K562 (cell line): ENCODE data around the gene ATP8B4. TPM values are rescaled to one million over a fixed set of nuclear protein-coding genes. Genes with fewer than 3 reads are reported as not detected.

Experiments used
- ATAC-seq: fragments of 200-7000 bp; cut with Tn5 transposase; 3 replicates; pipeline ENCODE4 v1.9.1; 2020; ENCODE audit warnings: moderate library complexity
- BruUV-seq: library from RNA; stranded (reverse); fragments of 400-500 nt; replicated peaks from 2 replicates; lab custom pipeline; 2021; lab: Mats Ljungman, UMichigan
- CTCF ChIA-PET: fragments of 300-600 bp; formaldehyde crosslinking; extraction: SDS; loops from one replicate; lab custom pipeline; 2021; ENCODE audit warnings: low intra/inter-chr PET ratio; lab: Yijun Ruan, JAX
- POLR2A ChIA-PET: fragments of 300-600, 350-650 bp; sonication (Branson Sonifier 250); formaldehyde crosslinking; extraction: SDS; loops from one replicate; lab custom pipeline; 2021; ENCODE audit warnings: antibody characterized with exemption, inconsistent platforms; lab: Yijun Ruan, JAX
- DNase-seq, 4 experiments: peaks; one replicate each; pipeline versions ENCODE4 v3.0.0 to v3.0.0-alpha.2; 2011 to 2018; ENCODE audit warnings: low spot score in 3 of 4, mixed read lengths in 3 of 4; ENCODE audit errors: extremely low read depth in 1 of 4
- FAIRE-seq: peaks from 2 replicates; lab custom pipeline; 2011; peaks lifted over from hg19 to GRCh38; lab: Jason Lieb, UNC
- H2AFZ ChIP-seq: 2 replicates; pipeline ENCODE4 v1.6.0; 2011; ENCODE audit warnings: low read depth, low read length, control low read depth, inconsistent platforms
- H3K27ac ChIP-seq: fragments of 200-600 bp; 3 replicates; pipeline ENCODE4 v1.8.0; 2011; ENCODE audit warnings: low read depth, mild to moderate bottlenecking, control low read depth, inconsistent platforms, low read length, moderate library complexity, mixed read lengths; ENCODE audit errors: extremely low read depth
- H3K27me3 ChIP-seq, 2 experiments: fragments of 300-600 bp in 1 of 2; 2 replicates in 1 of 2; 3 replicates in 1 of 2; pipeline versions ENCODE4 v1.6.0 to v1.8.0; 2011; ENCODE audit warnings: inconsistent platforms in 2 of 2, low read length in 2 of 2, mild to moderate bottlenecking in 1 of 2, mixed read lengths in 1 of 2, moderate library complexity in 1 of 2; ENCODE audit not compliant: control insufficient read depth in 2 of 2, insufficient read depth in 2 of 2
- H3K36me3 ChIP-seq: fragments of 300-600 bp; 3 replicates; pipeline ENCODE4 v1.8.0; 2011; ENCODE audit warnings: mild to moderate bottlenecking, low read length, inconsistent platforms; ENCODE audit not compliant: control insufficient read depth, insufficient read depth
- H3K4me1 ChIP-seq, 2 experiments: fragments of 200-600 bp in 1 of 2; replicated peaks in 1 of 2; 2 replicates in 1 of 2; 3 replicates in 1 of 2; pipeline versions ENCODE4 v1.5.1 to v1.8.0; 2011; ENCODE audit warnings: inconsistent platforms in 2 of 2, low read length in 2 of 2, mild to moderate bottlenecking in 1 of 2, mixed read lengths in 1 of 2, moderate library complexity in 1 of 2; ENCODE audit not compliant: control insufficient read depth in 2 of 2, insufficient read depth in 2 of 2
- H3K4me2 ChIP-seq: 2 replicates; pipeline ENCODE4 v1.6.1; 2011; ENCODE audit warnings: low read length, control low read depth, inconsistent platforms, mixed read lengths; ENCODE audit not compliant: insufficient read depth
- H3K4me3 ChIP-seq: fragments of 200-600 bp; sonication (generic), shearing (Covaris generic); 2 replicates; pipeline ENCODE4 v1.5.1; 2016; ENCODE audit warnings: control low read depth, inconsistent platforms
- H3K79me2 ChIP-seq: fragments of 200-600 bp; 3 replicates; pipeline ENCODE4 v1.8.0; 2011; ENCODE audit warnings: low read length, inconsistent platforms; ENCODE audit not compliant: control insufficient read depth, insufficient read depth
- H3K9ac ChIP-seq, 2 experiments: 2 replicates each; pipeline versions ENCODE4 v1.6.0 to v1.6.1; 2011; ENCODE audit warnings: low read depth in 2 of 2, low read length in 2 of 2, control low read depth in 1 of 2, inconsistent platforms in 1 of 2, mild to moderate bottlenecking in 1 of 2, mixed read lengths in 1 of 2; ENCODE audit not compliant: insufficient read depth in 1 of 2
- H3K9me1 ChIP-seq: one replicate; pipeline ENCODE4 v1.6.0; 2011; ENCODE audit warnings: inconsistent platforms, mild to moderate bottlenecking, low read length, moderate library complexity; ENCODE audit not compliant: control insufficient read depth, insufficient read depth
- H3K9me3 ChIP-seq: replicated peaks from 2 replicates; pipeline ENCODE4 v1.5.1; 2011; ENCODE audit warnings: low read depth, low read length, inconsistent platforms; ENCODE audit not compliant: control insufficient read depth, insufficient read depth
- H4K20me1 ChIP-seq: replicated peaks from 2 replicates; pipeline ENCODE4 v1.6.1; 2011; ENCODE audit warnings: low read length, inconsistent platforms, mixed read lengths; ENCODE audit not compliant: control insufficient read depth, insufficient read depth
- CHD2 ChIP-seq: IDR thresholded peaks from 2 replicates; pipeline ENCODE4 v1.6.1; 2011; ENCODE audit warnings: low read depth, low read length
- DMBX1 ChIP-seq: fragments of 250-450 bp; sonication (Bioruptor Pico); IDR thresholded peaks from 2 replicates; pipeline ENCODE4 v1.8.0; 2022; ENCODE audit warnings: inconsistent platforms, mild to moderate bottlenecking, moderate library complexity, borderline replicate concordance
- GTF2A2 ChIP-seq: IDR thresholded peaks from 2 replicates; pipeline ENCODE4 v1.6.1; 2016; ENCODE audit warnings: mild to moderate bottlenecking, missing genetic modification characterization, missing compliant biosample characterization
- MEIS2 ChIP-seq: fragments of 450-650 bp; IDR thresholded peaks from 2 replicates; pipeline ENCODE4 v1.6.1; 2014; ENCODE audit warnings: mild to moderate bottlenecking; ENCODE audit not compliant: partially characterized antibody
- MLX ChIP-seq, 2 experiments: fragments of 450-650 bp in 1 of 2; sonication (generic) in 1 of 2; formaldehyde crosslinking; conservative IDR thresholded peaks; 2 replicates each; pipeline versions ENCODE4 v1.4.0 to v1.8.1; 2020 to 2022; ENCODE audit warnings: mild to moderate bottlenecking in 1 of 2, missing genetic modification reagents in 1 of 2
- MNT ChIP-seq, 2 experiments: fragments of 450-650 bp; conservative IDR thresholded peaks; 2 replicates each; pipeline ENCODE4 v1.6.1; 2017; ENCODE audit warnings: mild to moderate bottlenecking in 2 of 2, moderate library complexity in 2 of 2
- NCOA4 ChIP-seq: fragments of 450-650 bp; IDR thresholded peaks from 2 replicates; pipeline ENCODE4 v1.6.1; 2018; ENCODE audit warnings: mild to moderate bottlenecking; ENCODE audit not compliant: partially characterized antibody
- SOX6 ChIP-seq: fragments of 450-650 bp; IDR thresholded peaks from 2 replicates; pipeline ENCODE4 v1.6.1; 2014; ENCODE audit warnings: mild to moderate bottlenecking
- TCF3 ChIP-seq: sonication (generic); formaldehyde crosslinking; IDR thresholded peaks from 2 replicates; pipeline ENCODE4 v1.4.0; 2020; ENCODE audit warnings: mild to moderate bottlenecking, missing genetic modification reagents
- THRAP3 ChIP-seq: fragments of 450-650 bp; IDR thresholded peaks from 2 replicates; pipeline ENCODE4 v1.6.1; 2016; ENCODE audit warnings: mild to moderate bottlenecking, inconsistent platforms, borderline replicate concordance
- WGBS: fragments of 100-300 bp; shearing (Covaris generic); methylation state at CpG from one replicate; pipeline ENCODE4 v1.1.6; 2016; ENCODE audit warnings: low coverage, mixed read lengths; ENCODE audit not compliant: insufficient coverage; ENCODE audit errors: missing lambda C conversion rate; 5-methylcytosine and 5-hydroxymethylcytosine counted together
- in situ Hi-C: fragments of 300-500 bp; cut with MboI; formaldehyde crosslinking; loops from 4 replicates; pipeline ENCODE4 v1.15.0; 2018; ENCODE audit warnings: inconsistent platforms, mixed read lengths
- intact Hi-C: fragments of 100-400 bp; cut with micrococcal nuclease; formaldehyde crosslinking; loops from 2 replicates; pipeline ENCODE4 v1.14.2; 2022
- polyA plus RNA-seq, 8 experiments: library from polyadenylated mRNA; depleted of rRNA in 4 of 8; stranded (reverse) in 5 of 8; unstranded in 3 of 8; fragments of >200 nt; fragmentation: Nextera tagmentation in 2 of 8; fragmentation: Illumina TruSeq in 1 of 8; extraction: Ambion mirVana in 2 of 8; extraction: Trizol in 1 of 8; gene quantifications; 2 replicates each; pipeline versions ENCODE4 v1.2.1 to v1.2.3, GENCODE V29; 2011 to 2014; ENCODE audit warnings: inconsistent platforms in 1 of 8, missing spikeins in 1 of 8
- total RNA-seq, 7 experiments: library from RNA; depleted of rRNA in 6 of 7; stranded (reverse); fragments of >200 nt in 6 of 7; fragmentation: Illumina TruSeq in 2 of 7; extraction: Trizol in 2 of 7; gene quantifications; 2 replicates each; pipeline versions ENCODE4 v1.2.1 to v1.2.3, GENCODE V29; 2011 to 2021; ENCODE audit warnings: low replicate concordance in 1 of 7
- TF ChIP-seq, protein P1 (sequence below): fragments of 250-450 bp; sonication (Bioruptor Pico); IDR thresholded peaks from 2 replicates; pipeline ENCODE4 v1.5.1; 2021; ENCODE audit warnings: mild to moderate bottlenecking
- TF ChIP-seq, protein P2 (sequence below): fragments of 250-450 bp; sonication (Bioruptor Pico); IDR thresholded peaks from 2 replicates; pipeline ENCODE4 v1.8.0; 2022; ENCODE audit warnings: moderate library complexity, mild to moderate bottlenecking, inconsistent platforms
- TF ChIP-seq, protein P3 (sequence below): sonication (generic); formaldehyde crosslinking; IDR thresholded peaks from 2 replicates; pipeline ENCODE4 v1.8.0; 2022; ENCODE audit warnings: mild to moderate bottlenecking, missing genetic modification reagents, borderline replicate concordance

The ATP8B4 gene
- total and polyA plus RNA-seq, 9 of the 15 experiments (the other 6 are each of a cell fraction or from before 2014, with no cell fraction given): 0.14 to 2.5 (median 0.44) TPM

DNA sequence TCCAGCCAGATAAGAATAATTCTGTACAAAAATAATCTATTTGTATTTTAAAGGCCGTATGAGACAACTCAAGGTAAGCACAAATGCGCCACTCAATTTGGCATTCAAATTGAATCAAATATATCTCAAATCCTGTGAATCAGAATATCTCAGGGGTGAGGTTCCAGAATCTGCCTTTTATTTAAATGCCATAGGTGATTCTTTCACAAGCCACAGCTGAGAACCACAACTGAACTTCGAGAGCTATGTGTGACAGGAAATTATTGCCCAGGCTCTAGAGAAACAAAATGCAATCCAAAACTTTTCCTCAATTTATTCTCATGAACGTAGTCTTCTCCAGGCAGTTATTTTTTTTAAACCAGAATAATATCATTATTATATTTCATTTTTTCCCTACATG, 11.9 kb downstream of the ATP8B4 start:
- FAIRE-seq: no peak
- intact Hi-C loops: no loop called here
- Histone ChIP-seq H3K27me3 (no peaks in the 10 kb centered on the region), H3K4me1 (peaks cover 0 to 17% of the 10 kb centered on the region in 2 experiments; a peak in 3 of 5 replicates), H3K9me1 (no peaks in the 10 kb centered on the region), H3K27ac (no peak overlapping the region), H3K79me2 (no peaks in the 10 kb centered on the region), H2AFZ (peak overlapping the region; percentile 22; the same call in 1 of the 2 replicates), H3K9ac (no peak overlapping the region), H3K36me3 (no peaks in the 10 kb centered on the region), H3K4me2 (no peak overlapping the region), H3K4me3 (no peak overlapping the region), H3K9me3 (no peaks in the 10 kb centered on the region), H4K20me1 (no peaks in the 10 kb centered on the region)
- in situ Hi-C loops: no loop called here
- TF ChIP-seq SOX6 (no peak), MEIS2 (no peak), GTF2A2 (tag) (no peak), MNT (conservative IDR thresholded peaks at IDR 0.05) (no peak), CHD2 (no peak), TCF3 (CRISPR knock-in tag) (no peak), NCOA4 (no peak), THRAP3 (no peak), DMBX1 (CRISPR knock-in tag) (no peak), MLX (CRISPR knock-in tag; conservative IDR thresholded peaks at IDR 0.05) (no peak)
- TF ChIP-seq, protein P1, sequence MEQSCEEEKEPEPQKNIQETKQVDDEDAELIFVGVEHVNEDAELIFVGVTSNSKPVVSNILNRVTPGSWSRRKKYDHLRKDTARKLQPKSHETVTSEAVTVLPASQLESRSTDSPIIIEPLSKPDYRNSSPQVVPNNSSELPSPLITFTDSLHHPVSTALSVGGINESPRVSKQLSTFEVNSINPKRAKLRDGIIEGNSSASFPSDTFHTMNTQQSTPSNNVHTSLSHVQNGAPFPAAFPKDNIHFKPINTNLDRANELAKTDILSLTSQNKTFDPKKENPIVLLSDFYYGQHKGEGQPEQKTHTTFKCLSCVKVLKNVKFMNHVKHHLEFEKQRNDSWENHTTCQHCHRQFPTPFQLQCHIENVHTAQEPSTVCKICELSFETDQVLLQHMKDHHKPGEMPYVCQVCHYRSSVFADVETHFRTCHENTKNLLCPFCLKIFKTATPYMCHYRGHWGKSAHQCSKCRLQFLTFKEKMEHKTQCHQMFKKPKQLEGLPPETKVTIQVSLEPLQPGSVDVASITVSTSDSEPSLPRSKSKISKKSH (CRISPR knock-in tag): no peak
- TF ChIP-seq, protein P2, sequence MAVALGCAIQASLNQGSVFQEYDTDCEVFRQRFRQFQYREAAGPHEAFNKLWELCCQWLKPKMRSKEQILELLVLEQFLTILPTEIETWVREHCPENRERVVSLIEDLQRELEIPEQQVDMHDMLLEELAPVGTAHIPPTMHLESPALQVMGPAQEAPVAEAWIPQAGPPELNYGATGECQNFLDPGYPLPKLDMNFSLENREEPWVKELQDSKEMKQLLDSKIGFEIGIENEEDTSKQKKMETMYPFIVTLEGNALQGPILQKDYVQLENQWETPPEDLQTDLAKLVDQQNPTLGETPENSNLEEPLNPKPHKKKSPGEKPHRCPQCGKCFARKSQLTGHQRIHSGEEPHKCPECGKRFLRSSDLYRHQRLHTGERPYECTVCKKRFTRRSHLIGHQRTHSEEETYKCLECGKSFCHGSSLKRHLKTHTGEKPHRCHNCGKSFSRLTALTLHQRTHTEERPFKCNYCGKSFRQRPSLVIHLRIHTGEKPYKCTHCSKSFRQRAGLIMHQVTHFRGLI (CRISPR knock-in tag): no peak
- TF ChIP-seq, protein P3, sequence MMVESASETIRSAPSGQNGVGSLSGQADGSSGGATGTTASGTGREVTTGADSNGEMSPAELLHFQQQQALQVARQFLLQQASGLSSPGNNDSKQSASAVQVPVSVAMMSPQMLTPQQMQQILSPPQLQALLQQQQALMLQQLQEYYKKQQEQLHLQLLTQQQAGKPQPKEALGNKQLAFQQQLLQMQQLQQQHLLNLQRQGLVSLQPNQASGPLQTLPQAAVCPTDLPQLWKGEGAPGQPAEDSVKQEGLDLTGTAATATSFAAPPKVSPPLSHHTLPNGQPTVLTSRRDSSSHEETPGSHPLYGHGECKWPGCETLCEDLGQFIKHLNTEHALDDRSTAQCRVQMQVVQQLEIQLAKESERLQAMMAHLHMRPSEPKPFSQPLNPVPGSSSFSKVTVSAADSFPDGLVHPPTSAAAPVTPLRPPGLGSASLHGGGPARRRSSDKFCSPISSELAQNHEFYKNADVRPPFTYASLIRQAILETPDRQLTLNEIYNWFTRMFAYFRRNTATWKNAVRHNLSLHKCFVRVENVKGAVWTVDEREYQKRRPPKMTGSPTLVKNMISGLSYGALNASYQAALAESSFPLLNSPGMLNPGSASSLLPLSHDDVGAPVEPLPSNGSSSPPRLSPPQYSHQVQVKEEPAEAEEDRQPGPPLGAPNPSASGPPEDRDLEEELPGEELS (CRISPR knock-in tag): no peak
- no peak for DNase-seq
- no peak for ATAC-seq
- CTCF ChIA-PET: no interaction called here
- POLR2A ChIA-PET: no interaction called here
- no TSS peak for BruUV-seq
- WGBS: 34% methylated on average over 4 of the region's 4 CpGs
